ENCODE measurements around the gene ARHGAP15.

The ARHGAP15 gene

DNA sequence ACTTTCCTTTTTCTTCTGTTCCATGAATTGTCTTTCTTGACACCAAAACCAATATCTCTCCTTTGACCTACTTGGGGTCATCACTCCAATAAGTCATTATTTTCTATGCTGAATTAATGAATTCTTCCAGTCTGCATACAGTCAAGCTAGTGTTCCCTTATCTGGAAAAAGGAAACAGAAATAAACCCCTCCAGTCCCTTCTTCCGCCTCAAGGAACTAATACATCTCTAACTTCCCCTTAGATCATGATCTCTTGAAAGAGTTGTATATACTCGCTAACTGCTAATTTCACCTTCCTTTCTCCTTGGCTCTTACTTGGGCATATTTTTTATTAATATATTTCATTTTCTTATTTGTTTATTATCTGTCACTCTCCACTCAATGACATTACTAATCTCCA lies 7.3 kb upstream of the ARHGAP15 start:
- H3K27ac ChIP-seq, result no peak overlapping the region
- no peaks in the 10 kb centered on the region for H3K36me3 ChIP-seq
- no peaks in the 10 kb centered on the region for H3K27me3 ChIP-seq (ENCODE audit: insufficient read depth, low read depth, severe bottlenecking)
- H3K4me3 ChIP-seq (ENCODE audit: low read depth, low read length), result no peak overlapping the region
- TF ChIP-seq CTCF (IDR thresholded peaks at IDR 0.05; ENCODE audit: low read depth, low read length), result no peak
- no peaks in the 10 kb centered on the region for H3K9me3 ChIP-seq (ENCODE audit: severe bottlenecking)
- no peak for DNase-seq

- no peaks in the 10 kb centered on the region for H3K27me3 ChIP-seq (ENCODE audit: insufficient read depth, low read depth, severe bottlenecking)
- TF ChIP-seq CTCF (IDR thresholded peaks at IDR 0.05; ENCODE audit: low read depth, low read length), result no peak
- no peak overlapping the region for H3K27ac ChIP-seq
- no peaks in the 10 kb centered on the region for H3K9me3 ChIP-seq (ENCODE audit: severe bottlenecking)
- no peak for DNase-seq
- H3K36me3 ChIP-seq, result no peaks in the 10 kb centered on the region
- H3K4me3 ChIP-seq (ENCODE audit: low read depth, low read length), result no peak overlapping the region
Measured at GRCh38 chr2:143123911-143124310, 5.3 kb upstream of the ARHGAP15 start.

- no peaks in the 10 kb centered on the region for H3K27me3 ChIP-seq (ENCODE audit: insufficient read depth, low read depth, severe bottlenecking)
- no peaks in the 10 kb centered on the region for H3K9me3 ChIP-seq (ENCODE audit: severe bottlenecking)
- H3K27ac ChIP-seq, result no peak overlapping the region
- no peak for TF ChIP-seq CTCF (IDR thresholded peaks at IDR 0.05; ENCODE audit: low read depth, low read length)
- no peaks in the 10 kb centered on the region for H3K36me3 ChIP-seq
- no peak overlapping the region for H3K4me3 ChIP-seq (ENCODE audit: low read depth, low read length)
- no peak for DNase-seq
Measured at GRCh38 chr2:143124445-143124844, 4.8 kb upstream of the ARHGAP15 start.

- H3K36me3 ChIP-seq, result no peaks in the 10 kb centered on the region
- H3K27ac ChIP-seq, result no peak overlapping the region
- TF ChIP-seq CTCF (IDR thresholded peaks at IDR 0.05; ENCODE audit: low read depth, low read length), result no peak
- H3K27me3 ChIP-seq (ENCODE audit: insufficient read depth, low read depth, severe bottlenecking), result no peaks in the 10 kb centered on the region
- no peak for DNase-seq
- no peaks in the 10 kb centered on the region for H3K9me3 ChIP-seq (ENCODE audit: severe bottlenecking)
- no peak overlapping the region for H3K4me3 ChIP-seq (ENCODE audit: low read depth, low read length)
Measured at GRCh38 chr2:143125717-143126116, 3.5 kb upstream of the ARHGAP15 start.

GRCh38 chr2:143132355-143132754 lies 3.1 kb downstream of the ARHGAP15 start:
- no peaks in the 10 kb centered on the region for H3K27me3 ChIP-seq (ENCODE audit: insufficient read depth, low read depth, severe bottlenecking)
- DNase-seq, result no peak
- H3K4me3 ChIP-seq (ENCODE audit: low read depth, low read length), result no peak overlapping the region
- H3K36me3 ChIP-seq, result no peaks in the 10 kb centered on the region
- no peaks in the 10 kb centered on the region for H3K9me3 ChIP-seq (ENCODE audit: severe bottlenecking)
- no peak for TF ChIP-seq CTCF (IDR thresholded peaks at IDR 0.05; ENCODE audit: low read depth, low read length)
- no peak overlapping the region for H3K27ac ChIP-seq

DNA sequence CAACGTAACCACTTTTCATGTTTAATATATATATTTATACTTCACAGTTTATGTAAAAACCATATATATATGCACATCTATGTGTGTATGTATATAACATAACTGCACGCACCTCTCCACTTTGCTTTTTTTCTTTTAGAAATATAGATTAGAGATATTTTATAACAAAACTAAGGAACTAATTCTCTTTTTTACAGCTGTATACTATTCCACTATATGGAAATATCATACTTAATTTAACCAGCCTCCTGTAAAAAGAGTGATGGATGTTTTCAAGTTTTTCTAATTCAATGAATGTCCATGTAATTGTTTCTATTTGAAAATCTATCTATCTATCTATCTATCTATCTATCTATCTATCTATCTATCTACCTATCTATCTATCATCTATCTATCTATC lies 4.6 kb downstream of the ARHGAP15 start:
- no peak for DNase-seq
- no peaks in the 10 kb centered on the region for H3K36me3 ChIP-seq
- no peak for TF ChIP-seq CTCF (IDR thresholded peaks at IDR 0.05; ENCODE audit: low read depth, low read length)
- H3K27ac ChIP-seq, result no peak overlapping the region
- H3K4me3 ChIP-seq (ENCODE audit: low read depth, low read length), result no peak overlapping the region
- no peaks in the 10 kb centered on the region for H3K27me3 ChIP-seq (ENCODE audit: insufficient read depth, low read depth, severe bottlenecking)
- H3K9me3 ChIP-seq (ENCODE audit: severe bottlenecking), result no peaks in the 10 kb centered on the region
